Stimulated activated CD4-positive, alpha-beta T cell treated with anti-CD3 and anti-CD28 coated beads, Interleukin-1b, Interleukin-23, amount 100 ng/mL, for 24 hours (primary cell): ENCODE data around the gene COL18A1.
"Not testable (repeated sequence)": the region's sequence is repeated elsewhere in the genome, so short reads cannot be mapped to it uniquely, and the experiment has no call there.

Experiments used
- DNase-seq, 4 experiments: peaks; one replicate each; pipeline ENCODE4 v3.0.0-alpha.2; 2020; ENCODE audit warnings: low read depth in 4 of 4, low spot score in 1 of 4

COL18A1 gene

DNA sequence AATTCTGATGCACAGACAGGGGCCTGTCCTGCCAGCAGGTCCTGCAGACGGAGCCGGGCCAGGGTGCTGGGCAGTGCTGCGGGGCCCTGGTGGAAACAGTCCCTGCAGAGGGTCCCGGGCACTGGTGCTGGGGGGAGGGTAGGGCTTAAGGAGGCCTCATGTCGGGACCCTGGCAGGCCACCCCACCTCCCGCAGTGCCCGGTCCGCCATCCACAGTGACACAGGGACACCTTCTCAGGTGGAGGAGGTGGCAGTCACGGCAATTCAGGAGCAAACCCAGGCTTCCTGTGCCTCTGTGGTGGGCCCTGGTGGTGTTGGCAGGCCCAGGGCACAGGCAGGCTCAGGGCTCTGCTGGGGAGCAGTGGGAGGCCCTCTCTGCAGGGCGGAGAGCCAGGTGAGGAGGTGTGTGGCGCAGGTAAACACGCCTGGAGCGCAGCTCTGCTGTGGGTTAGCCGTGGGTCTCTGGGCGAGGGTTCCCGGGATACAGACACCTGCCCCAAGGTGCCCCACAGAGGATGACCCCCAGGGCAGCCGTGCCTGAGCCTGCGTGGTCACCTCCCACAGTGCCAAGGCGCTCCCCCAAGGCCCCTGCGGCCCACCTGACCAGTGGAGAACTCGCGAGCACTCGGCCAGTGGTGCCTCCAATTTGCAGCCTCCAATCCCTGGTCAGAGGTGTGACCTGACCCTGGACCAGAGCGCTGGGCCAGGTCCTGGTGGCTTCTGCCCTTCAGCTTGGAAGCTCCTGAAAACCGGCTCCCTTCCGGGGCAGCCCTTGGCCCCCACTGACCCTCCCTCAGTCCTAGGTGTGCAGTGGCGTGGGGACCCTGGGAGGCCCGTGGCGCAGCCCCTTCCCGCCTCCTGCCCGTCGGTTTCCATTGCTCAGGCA lies 19.2 kb downstream of the COL18A1 start:
- no peak for DNase-seq

DNA sequence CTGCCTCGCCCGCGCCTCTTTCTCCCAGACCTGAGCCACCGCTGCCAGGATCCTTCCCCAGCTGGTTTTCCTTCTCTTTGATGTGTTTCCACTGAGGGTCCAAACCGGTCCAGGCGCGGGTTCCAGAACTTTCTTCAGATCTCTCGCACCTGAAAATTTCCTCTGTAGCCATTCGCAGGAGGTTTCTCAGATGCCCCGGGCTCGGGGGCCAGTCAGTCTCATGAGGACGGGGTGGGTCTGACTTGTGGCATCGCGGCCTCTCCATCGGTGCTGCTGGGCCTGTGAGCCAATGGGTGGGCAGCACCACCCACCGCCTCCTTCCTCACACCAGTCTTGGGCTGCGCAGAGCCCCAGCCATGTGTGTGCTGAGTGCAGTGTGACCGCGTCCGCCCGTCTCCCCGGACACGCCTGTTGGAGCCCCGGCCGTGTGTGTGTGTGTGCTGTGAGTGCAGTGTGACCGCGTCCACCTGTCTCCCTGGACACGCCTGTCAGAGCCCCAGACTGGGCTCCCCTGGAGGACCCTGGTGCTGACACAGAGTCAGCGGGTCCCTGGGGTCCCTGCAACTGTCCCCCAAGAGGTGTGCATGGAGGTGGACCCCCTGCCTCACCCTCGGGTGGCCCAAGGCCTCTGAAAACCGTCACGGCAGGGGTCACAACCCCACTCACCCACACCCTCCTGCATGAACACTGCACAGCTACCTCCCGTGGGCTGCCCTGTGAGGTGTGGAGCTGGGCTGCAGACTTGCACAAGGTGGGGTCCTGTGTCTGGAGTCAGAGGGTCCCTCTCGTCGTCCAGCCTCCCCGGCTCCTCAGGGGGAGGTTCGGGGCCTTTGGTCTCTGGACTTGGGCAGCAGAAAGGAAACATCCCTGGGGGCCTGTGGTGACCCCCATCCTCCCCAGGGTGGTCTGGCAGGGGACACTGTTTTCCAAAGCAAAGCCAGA lies 20.2 kb downstream of the COL18A1 start:
- no peak for DNase-seq

DNA sequence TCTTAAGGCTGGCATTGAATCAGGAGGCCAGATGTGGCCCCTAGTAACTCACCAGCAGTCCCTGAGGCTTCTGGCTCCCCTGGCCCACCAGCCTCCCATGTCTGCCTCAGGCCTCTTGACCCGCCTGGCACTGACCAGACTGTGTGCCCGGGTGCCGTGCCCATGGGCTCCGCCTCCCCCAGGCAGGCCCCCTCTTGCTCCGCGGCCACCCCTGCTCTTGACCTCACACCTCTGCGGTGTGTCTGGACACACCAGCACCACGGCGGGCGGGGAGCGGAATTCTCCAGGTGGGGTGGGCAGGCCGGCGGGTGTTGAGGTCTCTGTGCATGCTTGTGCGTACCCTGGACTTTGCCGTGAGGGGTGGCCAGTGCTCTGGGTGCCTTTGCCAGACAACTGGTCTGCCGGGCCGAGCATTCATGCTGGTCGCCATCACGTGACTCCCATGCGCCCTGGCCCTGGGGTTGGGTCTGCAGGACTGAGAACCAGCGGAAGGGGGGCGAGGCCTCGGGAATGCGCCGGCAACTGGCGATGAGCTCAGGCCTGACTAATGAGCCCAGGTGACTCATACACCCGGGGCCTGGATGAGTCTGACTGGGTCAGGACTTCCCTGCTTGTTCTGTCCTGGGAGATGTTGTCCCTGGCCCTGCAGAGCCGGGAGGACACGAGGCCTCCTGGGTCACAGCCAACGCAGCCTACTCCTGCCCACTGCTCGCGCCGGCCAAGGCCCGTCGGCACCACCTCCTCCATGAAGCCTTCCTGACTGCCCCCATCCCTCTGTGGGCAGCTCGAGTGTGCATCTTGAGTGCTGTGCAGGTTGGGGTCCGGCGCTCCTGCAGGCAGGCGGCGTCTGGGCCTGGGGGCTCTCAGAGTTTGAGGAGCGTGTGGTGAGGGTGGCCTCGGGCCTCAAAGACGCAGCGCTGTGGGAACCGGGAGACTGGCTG lies 22.6 kb downstream of the COL18A1 start:
- no peak for DNase-seq

DNA sequence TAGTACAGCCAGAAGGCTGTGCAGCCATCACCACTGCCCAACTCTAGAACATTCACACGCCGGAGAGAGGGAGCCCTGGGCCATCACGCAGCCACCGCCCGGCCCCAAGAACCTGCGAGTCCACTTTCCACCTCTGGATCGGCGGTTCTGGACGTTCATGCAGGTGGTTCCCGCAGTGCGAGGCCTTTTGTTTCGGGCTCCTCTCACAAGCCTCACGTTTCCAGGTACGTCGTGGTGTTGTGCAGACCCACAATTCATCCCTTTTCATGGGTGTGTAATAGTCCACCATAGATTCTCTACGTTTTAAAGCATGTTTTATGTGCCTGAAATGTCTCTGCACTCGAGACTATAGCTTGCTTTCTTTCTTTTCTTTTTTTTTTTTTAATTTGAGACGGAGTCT lies 23.6 kb downstream of the COL18A1 start:
- no peak for DNase-seq

DNA sequence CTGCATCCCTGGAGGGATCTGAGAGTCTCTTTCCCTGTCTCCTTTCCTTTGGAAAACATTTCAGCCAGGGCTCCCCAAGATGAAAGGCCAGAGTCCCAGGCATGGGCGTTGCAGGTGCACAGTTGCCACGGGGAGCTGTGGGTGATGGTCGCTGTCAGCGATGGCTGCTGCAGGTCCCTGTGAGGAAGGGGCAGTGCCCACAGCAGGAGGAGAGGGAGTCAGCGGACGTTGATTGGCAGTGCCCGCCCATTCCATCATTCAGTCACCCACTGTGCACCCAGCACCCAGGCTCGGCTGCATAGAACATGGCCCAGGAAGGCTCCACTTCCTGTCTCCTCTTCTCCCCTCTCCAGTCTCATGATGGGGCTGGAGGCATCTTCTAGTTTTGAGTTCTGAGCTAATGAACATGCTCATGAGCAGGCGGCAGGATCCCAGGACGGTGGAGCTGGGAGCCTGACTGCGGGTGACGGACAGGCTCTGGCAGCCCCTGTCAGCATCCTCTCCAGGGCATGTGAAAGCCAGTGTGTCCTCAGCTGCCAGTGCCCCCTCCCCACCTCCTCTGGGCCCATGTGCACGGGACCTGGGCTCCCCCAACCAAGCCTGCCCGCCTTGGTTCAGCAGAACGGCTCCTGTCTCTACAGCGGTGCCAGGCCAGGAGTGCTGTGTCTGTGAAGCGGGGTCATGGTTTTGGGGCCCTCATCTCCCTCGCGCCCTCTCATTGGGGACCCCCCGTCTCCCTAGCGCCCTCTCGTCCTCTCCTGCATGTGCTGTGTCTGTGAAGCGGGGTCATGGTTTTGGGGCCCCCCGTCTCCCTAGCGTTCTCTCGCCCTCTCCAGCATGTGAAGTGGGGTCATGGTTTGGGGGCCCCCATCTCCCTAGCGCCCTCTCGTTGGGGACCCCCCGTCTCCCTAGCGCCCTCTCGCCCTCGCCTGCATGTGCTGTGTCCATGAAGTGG lies 24.5 kb downstream of the COL18A1 start:
- no peak for DNase-seq

DNA sequence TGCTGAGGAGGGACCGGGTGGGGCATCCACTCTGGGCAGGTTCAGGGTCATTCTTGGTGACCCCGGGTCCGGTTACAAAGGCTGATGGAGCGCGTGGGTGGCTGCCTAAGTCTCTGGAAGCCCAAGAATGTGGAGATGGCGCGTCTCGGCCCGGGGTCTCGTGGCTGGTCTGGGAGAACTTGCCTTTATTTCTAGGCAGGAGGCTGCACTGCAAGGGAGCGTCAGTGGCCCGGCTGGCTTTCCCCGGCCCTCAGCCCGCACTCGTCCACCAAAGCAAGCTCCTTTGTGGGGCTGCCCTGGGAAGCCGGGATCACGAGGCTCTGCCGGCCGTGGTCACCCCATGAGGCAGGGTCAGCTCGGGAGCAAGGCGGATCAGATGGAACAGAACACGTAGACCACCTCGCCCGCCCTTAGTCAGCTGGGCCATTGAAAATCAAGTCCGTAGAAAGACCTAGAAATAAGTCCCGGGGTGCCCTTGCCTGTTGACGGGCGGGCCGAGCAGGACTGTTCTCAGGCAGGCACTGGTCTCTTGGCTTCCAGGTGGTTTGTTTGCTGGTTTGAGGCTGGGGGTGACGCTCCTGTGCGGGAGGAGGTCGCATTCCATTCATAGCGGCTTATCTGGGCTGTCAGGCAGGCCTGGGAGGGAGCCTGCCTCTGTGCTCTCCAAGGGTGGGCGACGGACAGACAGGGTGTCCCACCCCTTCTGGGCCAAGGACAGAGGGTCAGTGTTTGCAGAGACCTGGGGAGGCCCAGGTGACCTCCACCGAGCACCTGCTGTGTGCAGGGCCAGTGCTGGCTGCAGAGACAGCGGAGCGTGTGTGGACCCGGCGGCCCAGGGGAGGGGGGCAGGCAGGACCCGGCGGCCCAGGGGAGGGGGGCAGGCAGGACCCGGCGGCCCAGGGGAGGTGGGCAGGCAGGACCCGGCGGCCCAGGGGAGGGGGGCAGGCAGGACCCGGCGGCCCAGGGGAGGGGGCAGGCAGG lies 25.8 kb downstream of the COL18A1 start:
- DNase-seq, result no peak

DNA sequence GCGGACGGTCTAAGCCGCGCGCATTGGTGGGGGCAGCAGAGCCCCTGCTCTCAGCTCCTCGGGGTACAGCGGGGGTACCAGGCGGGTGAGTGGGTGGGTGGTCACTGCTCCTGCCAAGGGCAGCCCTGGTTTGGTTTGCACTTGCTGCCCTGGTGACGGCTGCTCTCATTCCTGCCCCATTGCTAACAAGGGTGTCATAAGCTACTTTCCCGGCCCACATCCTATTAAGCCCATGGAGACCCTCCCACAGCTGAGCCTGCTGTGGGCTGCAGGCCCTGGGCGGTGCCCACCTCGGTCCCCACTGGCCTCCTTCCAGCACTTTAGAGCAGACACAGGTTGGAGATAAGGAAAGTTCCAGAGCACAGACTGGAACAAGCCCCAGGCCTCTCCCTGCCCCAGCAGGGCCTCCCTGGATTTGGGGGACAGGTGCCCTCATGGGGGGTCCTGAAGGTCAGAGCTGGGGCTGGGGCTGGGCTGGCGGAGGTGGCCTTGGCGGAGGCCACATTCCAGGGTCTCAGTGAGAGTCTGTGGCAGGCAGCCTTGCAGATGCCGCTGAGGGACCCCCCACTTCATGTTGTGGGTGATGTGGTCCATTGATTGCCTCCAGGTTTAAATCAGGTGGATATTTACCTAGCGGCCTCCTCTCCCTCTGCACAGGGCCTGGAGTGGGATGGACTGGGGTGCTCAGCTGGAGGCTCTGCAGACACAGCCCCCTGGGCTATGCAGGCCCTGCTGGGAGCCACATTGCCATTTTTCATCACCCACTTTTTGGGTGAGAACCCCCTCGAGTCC lies 27.0 kb downstream of the COL18A1 start:
- no peak for DNase-seq

DNA sequence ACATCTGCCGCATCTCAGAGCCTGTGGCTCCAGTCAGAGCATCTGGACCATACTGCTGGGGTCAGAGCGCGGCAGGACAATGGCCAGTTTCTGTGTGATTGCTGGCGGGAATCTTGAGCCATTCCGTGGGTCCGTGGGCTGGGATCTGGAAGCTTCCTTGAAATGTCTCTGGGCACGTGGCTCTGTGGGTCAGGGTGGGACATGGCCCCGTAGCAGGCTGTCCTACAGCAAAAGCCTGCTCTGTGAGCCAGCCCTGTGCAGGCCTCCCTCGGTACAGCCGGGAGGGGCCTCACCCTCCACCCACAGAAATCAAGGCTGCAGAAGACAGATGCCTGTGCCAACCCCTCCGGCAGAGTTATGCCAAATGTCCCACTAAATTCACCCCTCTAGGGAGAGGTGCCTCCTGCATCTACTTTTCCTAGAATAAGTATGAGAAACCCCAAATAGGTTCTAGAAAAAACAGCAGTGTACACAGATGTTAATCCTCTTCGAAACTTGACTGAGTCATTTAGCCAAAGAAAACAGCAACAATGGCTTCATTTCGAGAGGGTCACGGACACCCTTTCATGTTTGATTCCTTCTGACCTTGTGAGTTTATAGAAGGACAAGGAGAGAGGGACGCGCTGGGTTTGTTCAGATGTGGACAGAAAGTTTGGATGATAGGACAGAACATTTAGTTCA lies 27.8 kb downstream of the COL18A1 start:
- DNase-seq, result no peak

DNA sequence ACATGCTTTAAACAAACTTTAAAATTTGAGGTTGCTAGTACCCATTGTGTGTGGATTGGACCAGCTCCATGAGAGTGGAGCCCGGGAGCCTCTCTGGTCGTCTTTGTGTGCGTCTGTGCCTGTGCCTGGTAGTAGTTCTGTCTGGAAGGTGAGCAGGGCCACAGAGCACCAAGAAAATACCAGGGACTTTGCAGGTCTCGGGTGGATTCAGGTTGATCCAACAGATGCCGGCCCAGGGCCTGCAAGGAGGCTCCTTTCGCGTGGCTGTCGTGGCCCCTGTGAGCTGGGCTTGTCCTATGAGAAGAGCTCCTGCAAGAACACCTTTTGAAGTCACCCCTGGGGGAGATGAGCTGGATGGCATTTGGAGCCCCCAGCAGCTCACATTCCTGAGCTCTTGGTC lies 28.3 kb downstream of the COL18A1 start:
- DNase-seq, result no peak

DNA sequence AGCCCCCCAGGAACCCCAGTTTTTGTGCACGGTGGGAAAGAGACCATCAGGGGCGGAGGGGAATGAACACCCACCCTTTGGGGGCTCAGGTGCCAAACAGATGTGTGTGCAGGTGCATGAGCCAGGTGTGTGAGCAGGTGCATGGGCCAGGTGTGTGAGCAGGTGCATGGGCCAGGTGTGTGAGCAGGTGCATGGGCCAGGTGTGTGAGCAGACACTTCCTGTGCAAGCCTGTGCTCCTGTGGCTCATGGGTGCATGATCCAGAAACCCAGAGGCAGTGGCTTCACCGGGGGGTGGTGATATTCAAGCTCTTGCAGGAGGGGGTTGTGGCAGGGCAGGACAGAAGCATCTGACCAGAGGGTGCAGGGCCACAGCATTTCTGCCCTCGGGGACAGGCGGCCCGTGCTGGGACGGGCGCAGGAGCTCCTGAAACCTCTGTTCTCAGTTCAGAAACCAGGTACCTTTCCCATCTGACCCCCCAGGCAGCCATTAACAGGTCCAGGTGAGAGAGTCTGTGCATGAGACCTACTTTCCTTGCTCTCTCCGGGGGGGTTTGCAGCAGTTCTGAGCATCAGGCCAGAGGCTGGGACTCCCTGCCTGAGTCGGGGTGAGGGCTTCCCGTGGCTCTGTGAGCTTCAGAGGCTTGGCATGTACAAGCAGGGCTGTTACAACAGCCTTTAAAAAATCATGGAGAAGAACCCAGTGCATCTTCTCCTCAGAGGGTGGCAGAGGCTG lies 29.1 kb downstream of the COL18A1 start:
- DNase-seq, result no peak

DNA sequence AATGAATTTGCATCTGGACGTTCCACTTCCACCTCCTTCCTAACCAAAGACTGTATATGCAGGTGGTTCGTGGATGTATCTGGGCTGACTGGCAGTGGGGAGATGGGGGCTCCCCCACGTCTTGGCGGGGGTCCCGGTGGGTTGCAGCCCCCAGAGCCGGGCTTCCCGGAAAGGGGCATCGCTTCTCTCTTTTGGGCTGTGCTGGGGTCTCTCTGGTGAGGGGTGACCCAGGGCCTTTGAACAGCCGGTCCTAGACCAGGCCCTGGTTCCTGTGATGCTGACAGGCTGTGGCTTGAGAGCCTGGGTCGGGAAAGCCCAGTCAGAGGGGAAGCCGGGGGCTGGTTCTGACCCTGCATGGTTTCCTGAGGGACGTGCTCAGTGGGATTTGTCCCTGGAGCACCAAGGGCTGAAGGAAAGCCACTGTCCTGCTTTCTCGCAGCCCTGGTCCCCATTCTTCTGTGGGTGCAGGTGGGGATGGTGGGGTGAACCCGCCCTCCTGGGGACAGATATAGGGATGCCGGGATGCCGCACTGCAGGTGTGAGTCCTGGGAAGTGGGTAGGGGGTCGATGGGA lies 29.8 kb downstream of the COL18A1 start:
- no peak for DNase-seq

DNA sequence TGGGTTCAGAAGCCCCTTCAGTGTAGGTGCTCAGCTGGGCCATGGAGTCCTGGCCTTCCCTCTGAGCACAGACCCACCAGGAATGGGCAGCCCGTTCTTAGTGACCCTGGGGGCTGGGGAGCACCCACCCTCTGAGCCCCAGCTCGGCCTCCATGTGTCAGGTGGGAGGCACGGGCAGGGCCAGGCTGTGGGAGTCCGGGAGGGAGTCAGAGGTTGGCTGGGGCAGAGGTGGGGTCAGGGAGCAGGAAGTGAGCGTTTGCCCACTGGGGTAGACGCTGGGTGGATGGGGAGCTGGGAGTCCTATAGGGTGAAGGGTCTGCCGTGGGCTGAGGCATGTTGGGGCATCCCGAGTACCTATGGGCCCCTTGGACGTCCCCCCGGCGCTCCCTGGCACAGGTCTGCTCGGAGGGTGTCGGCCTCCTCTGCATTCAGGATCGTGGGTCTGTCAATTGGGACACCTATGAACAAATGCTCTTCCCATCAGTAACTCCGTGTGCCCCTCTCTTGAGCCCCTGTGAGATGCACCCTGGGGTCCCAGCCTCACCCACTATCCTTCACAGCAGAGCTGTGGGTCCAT lies 30.5 kb downstream of the COL18A1 start:
- no peak for DNase-seq

DNA sequence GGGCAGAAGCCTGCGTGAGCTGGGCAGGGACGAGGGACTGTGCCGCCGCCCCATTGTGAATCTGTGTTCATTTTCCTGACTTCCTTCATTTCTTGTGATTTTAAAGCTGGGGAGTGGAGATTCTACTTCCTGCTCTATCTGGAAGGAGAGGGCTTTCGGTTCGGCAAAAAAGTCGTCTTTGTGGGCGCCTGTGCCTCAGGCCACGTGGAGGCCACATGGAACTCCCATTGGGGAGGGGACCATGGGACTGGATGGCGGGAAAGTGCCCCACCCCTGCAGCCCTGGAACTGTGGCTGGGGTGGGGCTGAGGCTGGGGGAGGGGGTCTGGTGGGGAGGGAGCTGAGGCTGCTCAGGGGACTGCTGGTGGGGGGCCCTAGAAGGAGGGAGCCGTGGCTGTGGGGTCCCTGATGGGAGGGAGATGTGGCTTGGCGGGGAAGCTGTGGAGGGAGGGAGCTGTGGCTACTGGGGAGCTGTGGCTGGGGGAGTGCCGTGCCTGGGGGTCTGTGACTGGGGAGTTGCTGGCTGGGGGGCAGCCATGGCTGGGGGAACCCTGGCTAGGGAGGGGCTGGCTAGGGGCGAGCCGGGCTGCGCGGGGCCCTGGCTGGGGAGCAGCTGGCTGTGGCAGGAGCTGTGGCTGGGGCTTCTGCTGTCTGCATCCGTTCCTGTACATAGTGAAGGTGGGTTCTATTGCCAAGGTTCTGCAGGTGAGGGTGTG lies 31.5 kb downstream of the COL18A1 start:
- DNase-seq, result no peak

DNA sequence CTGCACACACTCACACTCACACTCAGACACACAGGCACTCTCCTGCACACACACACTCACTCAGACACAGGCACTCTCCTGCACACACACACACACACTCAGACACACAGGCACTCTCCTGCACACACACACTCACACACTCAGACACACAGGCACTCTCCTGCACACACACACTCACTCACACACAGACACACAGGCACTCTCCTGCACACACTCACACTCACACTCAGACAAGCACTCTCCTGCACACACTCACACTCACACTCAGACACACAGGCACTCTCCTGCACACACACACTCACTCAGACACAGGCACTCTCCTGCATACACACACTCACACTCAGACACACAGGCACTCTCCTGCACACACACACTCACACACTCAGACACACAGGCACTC lies 32.9 kb downstream of the COL18A1 start:
- DNase-seq, result not testable (repeated sequence)
